Measurements from ENCODE around the gene TJAP1.

The TJAP1 gene

GRCh38 chr6:43453831-43454230, 23.5 kb upstream of the TJAP1 start:
- ChIA-PET CTCF (interaction anchor here (0.7 to 6.1 kb wide), 17 partner anchors 9 to 87 kb away, joined by 3 to 56 read pairs (median 4); partner anchors contain the start of gene TJAP1), POLR2A (interaction anchor here (0.7 to 1.0 kb wide), 3 partner anchors 17 to 63 kb away, joined by 3 to 4 read pairs (median 3); partner anchors contain the start of genes POLR1C and YIPF3)
- Histone ChIP-seq H3K27ac (ENCODE audit: extremely low read depth, low read depth, low read length) (no peak overlapping the region), H3K4me1 (ENCODE audit: control insufficient read depth, insufficient read depth, low read length) (no peaks in the 10 kb centered on the region), H3K36me3 (ENCODE audit: control insufficient read depth in 2 of 2, insufficient read depth in 1 of 2, low read length in 2 of 2) (peaks cover 4 to 40% of the 10 kb centered on the region in 2 experiments; a peak in 2 of 3 replicates), H3K4me3 (ENCODE audit: low read depth, low read length) (no peak overlapping the region), H3K9me3 (ENCODE audit: control insufficient read depth, insufficient read depth, low read depth, low read length) (no peaks in the 10 kb centered on the region)
- TF ChIP-seq, protein P1, sequence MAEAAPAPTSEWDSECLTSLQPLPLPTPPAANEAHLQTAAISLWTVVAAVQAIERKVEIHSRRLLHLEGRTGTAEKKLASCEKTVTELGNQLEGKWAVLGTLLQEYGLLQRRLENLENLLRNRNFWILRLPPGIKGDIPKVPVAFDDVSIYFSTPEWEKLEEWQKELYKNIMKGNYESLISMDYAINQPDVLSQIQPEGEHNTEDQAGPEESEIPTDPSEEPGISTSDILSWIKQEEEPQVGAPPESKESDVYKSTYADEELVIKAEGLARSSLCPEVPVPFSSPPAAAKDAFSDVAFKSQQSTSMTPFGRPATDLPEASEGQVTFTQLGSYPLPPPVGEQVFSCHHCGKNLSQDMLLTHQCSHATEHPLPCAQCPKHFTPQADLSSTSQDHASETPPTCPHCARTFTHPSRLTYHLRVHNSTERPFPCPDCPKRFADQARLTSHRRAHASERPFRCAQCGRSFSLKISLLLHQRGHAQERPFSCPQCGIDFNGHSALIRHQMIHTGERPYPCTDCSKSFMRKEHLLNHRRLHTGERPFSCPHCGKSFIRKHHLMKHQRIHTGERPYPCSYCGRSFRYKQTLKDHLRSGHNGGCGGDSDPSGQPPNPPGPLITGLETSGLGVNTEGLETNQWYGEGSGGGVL (tag by site-specific recombination; IDR thresholded peaks at IDR 0.05) = no peak
- no peak for TF ChIP-seq ZNF19 (tag by site-specific recombination; IDR thresholded peaks at IDR 0.05; ENCODE audit: low read depth)
- no peak for TF ChIP-seq ZNF791 (tag by site-specific recombination; IDR thresholded peaks at IDR 0.05)
- TF ChIP-seq ZNF560 (tag by site-specific recombination; IDR thresholded peaks at IDR 0.05; ENCODE audit: borderline replicate concordance) = no peak
- no peak for TF ChIP-seq ZNF24 (tag by site-specific recombination; IDR thresholded peaks at IDR 0.05)
- no peak for TF ChIP-seq ZNF404 (tag by site-specific recombination; IDR thresholded peaks at IDR 0.05)
- TF ChIP-seq ZNF169 (tag by site-specific recombination; IDR thresholded peaks at IDR 0.05) = no peak
- TF ChIP-seq ZNF223 (tag by site-specific recombination; IDR thresholded peaks at IDR 0.05) = peak; percentile 27; the same call in 1 of the 2 replicates
- no peak for TF ChIP-seq ZNF555 (tag by site-specific recombination; conservative IDR thresholded peaks at IDR 0.05)
- TF ChIP-seq PRDM1 (tag by site-specific recombination; IDR thresholded peaks at IDR 0.05) = peak; percentile 95

- TF ChIP-seq ZBTB7A (tag by site-specific recombination; IDR thresholded peaks at IDR 0.05; ENCODE audit: low read depth) = no peak
- no peak for TF ChIP-seq ZNF292 (tag by site-specific recombination; IDR thresholded peaks at IDR 0.05; ENCODE audit: borderline replicate concordance, low read depth)
- TF ChIP-seq INSM2 (tag by site-specific recombination; IDR thresholded peaks at IDR 0.05) = no peak
- TF ChIP-seq, protein P2, sequence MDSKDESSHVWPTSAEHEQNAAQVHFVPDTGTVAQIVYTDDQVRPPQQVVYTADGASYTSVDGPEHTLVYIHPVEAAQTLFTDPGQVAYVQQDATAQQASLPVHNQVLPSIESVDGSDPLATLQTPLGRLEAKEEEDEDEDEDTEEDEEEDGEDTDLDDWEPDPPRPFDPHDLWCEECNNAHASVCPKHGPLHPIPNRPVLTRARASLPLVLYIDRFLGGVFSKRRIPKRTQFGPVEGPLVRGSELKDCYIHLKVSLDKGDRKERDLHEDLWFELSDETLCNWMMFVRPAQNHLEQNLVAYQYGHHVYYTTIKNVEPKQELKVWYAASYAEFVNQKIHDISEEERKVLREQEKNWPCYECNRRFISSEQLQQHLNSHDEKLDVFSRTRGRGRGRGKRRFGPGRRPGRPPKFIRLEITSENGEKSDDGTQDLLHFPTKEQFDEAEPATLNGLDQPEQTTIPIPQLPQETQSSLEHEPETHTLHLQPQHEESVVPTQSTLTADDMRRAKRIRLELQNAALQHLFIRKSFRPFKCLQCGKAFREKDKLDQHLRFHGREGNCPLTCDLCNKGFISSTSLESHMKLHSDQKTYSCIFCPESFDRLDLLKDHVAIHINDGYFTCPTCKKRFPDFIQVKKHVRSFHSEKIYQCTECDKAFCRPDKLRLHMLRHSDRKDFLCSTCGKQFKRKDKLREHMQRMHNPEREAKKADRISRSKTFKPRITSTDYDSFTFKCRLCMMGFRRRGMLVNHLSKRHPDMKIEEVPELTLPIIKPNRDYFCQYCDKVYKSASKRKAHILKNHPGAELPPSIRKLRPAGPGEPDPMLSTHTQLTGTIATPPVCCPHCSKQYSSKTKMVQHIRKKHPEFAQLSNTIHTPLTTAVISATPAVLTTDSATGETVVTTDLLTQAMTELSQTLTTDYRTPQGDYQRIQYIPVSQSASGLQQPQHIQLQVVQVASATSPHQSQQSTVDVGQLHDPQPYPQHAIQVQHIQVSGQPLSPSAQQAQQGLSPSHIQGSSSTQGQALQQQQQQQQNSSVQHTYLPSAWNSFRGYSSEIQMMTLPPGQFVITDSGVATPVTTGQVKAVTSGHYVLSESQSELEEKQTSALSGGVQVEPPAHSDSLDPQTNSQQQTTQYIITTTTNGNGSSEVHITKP (tag by site-specific recombination; IDR thresholded peaks at IDR 0.05) = no peak
- no peak overlapping the region for H3K27ac ChIP-seq (ENCODE audit: extremely low read depth, low read depth, low read length)
- peaks cover 4 to 36% of the 10 kb centered on the region in 2 experiments; a peak in 2 of 3 replicates for H3K36me3 ChIP-seq (ENCODE audit: control insufficient read depth in 2 of 2, insufficient read depth in 1 of 2, low read length in 2 of 2)
- peak overlapping the region; percentile 65 for H3K4me3 ChIP-seq (ENCODE audit: low read depth, low read length)
- ChIA-PET CTCF (interaction anchor here (0.7 to 6.1 kb wide), 16 partner anchors 9 to 86 kb away, joined by 3 to 56 read pairs (median 4); partner anchors contain the start of gene TJAP1), POLR2A (interaction anchor here (0.7 to 1.0 kb wide), 3 partner anchors 18 to 62 kb away, joined by 3 to 4 read pairs (median 3); partner anchors contain the start of genes POLR1C and YIPF3)
- no peaks in the 10 kb centered on the region for H3K9me3 ChIP-seq (ENCODE audit: control insufficient read depth, insufficient read depth, low read depth, low read length)
- H3K4me1 ChIP-seq (ENCODE audit: control insufficient read depth, insufficient read depth, low read length) = no peaks in the 10 kb centered on the region
Measured at GRCh38 chr6:43454290-43454695, 23.1 kb upstream of the TJAP1 start.
